ENCODE measurements around the gene ANKFY1.
"Not testable (repeated sequence)": the region's sequence is repeated elsewhere in the genome, so short reads cannot be mapped to it uniquely, and the experiment has no call there.

The ANKFY1 gene

DNA sequence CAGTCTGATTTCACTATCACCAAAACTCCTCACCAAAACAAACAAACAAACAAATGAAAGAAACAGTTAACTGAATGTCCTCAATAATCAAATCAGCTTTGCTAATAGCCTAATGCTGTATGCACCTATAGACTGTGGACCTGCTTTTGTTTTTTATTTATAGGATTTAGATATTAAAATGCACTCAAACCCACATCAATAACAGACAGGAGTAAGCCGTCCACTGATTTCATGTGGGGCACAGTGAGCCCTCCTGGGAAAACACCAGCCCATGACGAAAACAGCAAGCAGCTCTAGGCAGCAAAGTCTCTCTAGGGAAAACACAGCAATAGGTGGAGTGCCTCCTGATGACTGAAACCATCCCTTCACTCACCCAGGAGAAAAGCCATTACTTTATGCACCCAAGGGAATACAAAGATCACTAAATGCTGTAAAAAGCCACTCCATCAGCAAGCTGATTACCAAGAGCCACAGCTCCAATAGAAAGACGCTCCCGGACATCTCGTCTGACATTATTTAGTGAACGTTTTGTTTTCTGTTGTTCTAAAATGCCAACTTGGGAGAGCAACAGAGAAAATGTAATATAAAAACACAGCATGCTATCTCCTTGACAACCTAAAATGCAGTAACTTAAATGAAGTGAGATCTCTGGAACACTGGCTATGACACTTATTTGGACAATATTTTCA is 47.8 kb downstream of the ANKFY1 start:
- no peak for DNase-seq

DNA sequence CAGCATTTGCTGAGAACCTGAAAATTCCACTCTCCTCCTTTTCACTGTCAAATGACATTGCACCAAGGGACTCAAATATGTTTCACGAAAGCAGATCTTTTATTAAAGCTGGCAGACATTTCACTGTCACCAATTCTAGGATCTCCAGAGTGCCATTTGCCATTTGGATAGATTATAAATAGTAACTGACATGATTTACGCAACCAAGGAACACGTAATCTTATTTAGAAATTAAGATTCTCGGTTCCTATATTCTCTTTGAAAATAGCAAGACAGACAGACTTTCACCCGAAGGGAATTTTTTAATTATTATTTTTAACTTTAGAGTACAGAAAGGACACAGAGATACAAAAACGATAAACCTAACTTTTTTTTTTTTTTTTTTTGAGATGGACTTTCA is 49.6 kb downstream of the ANKFY1 start:
- no peak for DNase-seq

DNA sequence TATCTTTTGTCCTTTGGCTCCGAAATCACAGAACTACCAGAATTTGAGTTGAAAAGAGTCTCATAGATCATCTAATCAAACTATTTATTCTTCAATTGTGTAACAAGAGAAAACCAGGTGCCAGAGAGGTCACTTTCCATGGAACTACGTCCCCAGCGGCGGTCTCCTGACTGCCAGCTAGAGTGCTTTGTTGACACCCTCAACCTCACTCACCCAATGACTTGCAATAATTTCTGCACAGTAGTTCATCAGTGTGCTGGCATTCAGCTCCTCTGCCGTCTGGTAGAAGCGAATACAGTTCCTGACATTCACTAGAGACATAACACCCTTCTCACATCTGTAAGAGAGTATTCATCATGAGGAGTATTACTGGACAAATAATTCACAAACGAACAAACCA is 54.2 kb downstream of the ANKFY1 start:
- DNase-seq = no peak

DNA sequence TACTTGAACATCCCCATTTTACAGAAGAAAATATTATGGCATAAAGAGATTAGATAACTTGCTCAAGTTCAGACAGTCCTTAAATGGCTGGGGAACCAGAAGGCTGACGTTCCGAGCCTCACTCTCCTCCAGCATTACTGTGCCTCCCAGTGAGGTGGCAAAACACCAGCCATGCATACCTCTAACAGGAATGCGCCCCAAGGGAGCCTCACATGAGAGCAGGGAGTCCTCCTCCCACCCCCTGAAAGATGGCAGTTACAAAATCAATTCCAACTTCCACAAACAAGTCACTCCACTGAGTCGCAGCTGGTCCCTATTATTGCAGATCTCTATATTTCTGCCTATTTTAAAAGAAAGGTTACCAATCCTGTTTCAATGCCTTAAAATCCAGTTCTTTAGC is 55.5 kb downstream of the ANKFY1 start:
- no peak for DNase-seq

DNA sequence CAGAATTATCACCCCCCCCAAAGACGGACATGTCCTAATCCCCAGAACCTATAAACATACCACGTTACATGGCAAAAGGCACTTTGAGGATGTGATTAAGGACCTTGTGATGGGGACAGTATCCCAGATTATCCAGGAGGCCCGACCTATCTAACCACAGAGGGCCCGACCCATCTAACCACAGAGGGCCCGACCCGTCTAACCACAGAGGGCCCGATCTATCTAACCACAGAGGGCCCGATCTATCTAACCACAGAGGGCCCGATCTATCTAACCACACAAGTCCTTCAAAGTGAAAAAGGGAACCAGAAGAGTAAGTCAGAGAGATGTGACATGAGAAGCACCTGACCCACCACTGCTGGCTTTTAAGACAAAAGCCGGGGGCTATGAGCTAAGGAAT is 56.8 kb downstream of the ANKFY1 start:
- no peak for DNase-seq

DNA sequence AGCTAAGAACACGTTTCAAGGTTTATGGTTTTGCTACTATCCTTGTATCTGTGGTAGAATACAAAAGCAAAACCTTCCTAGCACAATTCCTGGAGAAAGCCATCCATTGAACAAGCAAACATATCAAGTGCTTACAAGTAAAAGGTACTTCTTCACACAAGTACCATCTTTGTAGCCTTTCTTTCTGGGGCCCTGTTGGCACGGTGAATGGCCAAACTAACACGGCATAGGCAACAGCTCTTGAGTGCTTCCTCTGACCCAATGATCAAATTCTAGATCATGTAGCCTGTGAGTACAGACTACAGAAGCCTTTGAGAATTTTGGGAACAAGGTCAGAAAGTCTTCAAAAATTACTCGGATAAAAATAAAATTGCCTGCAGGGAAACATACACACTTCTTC is 57.9 kb downstream of the ANKFY1 start:
- DNase-seq = no peak

DNA sequence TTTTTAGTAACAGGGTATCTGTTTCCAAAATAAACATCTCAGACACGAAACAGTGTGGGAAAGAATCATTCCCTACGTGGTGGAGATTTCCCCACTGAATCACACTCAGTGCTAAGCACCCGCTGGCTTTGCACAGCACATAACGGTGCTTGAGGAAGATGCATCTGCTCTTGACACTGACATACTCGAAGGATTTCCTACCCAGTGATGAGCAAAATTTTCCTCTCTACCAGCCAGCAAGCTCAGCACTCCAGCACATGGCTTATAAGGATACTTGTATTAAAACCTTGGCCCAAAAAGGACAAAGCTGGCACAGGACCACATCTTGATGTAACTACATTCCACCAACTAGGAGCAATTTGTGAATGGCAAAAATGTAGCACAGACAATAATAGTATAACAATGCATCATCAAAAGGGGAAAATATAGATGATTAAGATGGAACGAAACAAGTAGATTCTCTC is 59.0 kb downstream of the ANKFY1 start:
- DNase-seq = no peak

DNA sequence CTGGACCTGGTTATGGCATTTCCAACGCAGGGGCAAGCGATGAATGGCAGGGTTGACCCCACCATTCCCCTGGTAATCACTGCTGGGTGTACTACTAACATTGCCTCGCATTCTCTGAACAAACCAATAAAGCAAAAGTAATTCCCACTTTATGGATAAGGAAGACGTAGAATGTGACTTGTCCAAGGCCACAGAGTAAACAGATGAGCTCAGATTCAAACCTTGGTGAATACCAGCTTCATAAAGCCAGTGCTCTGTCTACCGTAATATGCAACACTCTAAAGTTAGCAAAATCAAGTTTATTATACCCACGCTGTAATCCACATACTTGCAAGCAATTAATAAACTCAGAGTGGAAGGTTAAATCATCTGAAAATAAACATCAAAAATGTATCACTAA is 59.6 kb downstream of the ANKFY1 start:
- no peak for DNase-seq

DNA sequence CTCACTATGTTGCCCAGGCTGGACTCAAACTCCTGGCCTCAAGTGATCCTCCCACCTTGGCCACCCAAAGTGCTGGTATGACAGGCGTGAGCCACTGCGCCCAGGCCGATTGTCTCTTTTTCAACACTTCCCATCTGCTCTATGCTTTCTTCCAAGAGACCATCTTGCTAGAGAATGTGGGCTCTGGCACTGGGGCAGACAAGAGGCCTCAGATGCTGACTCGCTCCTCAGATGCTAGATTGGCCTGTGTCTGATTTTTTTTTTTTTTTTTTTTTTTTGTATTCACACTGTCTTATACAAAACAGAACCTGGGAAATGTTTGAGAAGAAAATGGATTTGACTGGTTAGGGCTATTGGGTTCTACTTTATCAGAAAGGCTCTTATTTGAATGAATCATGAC is 62.6 kb downstream of the ANKFY1 start:
- DNase-seq = no peak

DNA sequence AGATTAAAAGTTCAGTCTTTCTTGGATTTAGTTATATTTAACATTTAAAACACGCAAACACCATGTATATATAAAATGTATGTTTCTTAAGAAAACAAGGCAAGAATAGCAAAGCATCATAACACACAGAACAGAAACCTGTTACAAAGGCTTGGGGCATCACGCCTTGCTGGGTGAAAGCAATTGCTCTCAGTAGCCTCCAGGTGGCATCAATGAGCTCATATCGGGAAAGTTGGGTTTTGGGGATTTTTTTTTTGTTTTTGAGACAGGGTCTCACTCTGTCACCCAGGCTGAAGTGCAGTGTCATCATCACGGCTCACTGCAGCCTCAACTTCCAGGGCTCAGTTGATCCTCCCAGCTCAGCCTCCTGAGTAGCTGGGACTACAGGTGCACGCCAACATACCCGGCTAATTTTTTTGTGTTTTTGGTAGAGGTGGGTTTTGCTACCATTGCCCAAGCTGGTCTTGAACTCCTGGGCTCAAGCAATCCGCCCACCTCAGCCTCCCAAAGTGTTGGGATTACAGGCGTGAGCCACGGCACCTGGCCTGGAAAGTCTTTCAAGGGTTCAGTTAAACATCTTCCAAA is 63.9 kb downstream of the ANKFY1 start:
- peak in 1 of 2 experiments; percentile 14 for DNase-seq

DNA sequence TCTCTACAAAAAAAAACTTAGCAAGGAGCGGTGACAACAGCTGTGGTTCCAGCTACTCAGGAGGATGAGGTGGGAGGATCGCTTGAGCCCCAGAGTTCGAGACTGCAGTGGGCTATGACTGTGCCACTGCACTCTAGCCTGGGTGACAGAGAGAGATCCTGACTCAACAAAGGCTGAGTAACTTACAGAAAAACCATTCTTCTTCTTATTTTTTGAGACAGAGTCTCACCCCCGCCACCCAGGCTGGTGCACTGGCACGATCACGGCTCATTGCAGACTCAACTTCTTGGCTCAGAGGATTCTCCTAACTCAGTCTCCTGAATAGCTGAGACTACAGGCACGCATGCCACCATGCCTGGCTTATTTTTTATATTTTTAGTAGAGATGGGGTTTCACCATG is 64.8 kb downstream of the ANKFY1 start:
- no peak for DNase-seq

DNA sequence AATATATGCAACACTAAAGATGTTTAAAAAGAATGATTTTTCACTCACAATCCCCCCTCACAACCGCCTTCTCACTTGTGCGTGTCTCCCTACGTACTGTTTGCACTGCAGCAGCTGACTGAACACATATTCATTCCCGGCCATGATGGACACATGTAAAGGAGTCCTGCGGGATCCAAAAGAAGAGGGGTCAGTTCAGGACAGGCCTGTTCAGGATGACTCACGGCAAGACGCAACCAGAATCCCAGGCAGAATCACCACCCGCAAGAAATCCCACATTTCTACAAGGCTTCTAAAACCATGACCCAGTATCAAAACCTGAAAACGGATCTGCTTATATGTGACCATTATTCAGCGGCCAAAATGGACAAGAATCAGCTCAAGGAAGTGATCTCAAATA is 68.5 kb downstream of the ANKFY1 start:
- no peak for DNase-seq

DNA sequence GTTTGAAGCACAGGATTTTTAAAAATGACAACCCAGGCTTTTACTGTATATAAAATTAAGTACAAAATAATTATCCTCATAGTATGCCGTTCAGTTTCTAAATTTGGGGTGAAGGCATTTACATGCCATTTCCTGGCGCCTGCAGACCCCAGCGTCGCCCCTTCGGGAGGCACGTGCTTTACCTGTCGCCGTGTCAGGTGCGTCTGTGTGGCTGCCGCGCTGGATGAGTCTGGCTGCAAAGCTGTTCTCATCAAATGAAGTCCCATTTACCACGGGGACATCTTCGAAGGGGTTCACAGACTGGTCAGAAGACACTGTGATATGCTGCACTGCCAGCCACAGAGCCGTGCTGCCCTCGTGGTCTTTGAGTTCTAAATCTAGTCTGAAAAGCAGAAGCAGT is 69.0 kb downstream of the ANKFY1 start:
- no peak for DNase-seq

DNA sequence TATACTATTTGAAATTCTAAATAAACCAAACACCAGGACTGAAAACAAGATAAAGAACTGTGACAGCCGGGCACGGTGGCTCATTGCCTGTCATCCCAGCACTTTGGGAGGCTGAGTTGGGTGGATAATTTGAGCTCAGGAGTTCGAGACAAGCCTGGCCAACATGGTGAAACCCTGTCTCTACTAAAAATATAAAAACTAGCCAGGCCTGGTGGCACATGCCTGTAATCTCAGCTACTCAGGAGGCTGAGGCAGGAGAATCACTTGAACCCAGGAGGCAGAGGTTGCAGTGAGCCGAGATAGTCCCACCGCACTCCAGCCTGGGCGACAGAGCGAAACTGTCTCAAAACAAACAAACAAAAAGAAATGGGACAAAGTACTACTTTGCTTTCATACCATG is 73.0 kb downstream of the ANKFY1 start:
- not testable (repeated sequence) for DNase-seq

DNA sequence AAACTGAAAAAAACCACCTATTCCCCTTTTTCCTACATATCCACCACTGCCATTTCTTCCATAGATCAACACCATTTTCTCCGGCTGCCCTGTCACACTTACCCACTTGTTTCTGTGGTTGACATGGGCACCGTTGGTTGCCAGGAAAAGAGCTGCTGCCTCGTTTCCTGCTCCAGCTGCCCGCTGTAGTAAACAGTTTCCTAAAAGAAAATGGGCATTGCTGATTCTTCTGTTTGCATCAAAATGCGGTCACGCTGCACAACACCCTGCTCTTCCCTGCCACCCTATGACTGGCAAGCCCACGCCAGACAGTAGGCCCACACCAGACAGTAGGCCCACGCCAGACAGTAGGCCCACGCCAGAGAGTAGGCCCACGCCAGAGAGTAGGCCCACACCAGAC is 74.5 kb downstream of the ANKFY1 start:
- DNase-seq = no peak

DNA sequence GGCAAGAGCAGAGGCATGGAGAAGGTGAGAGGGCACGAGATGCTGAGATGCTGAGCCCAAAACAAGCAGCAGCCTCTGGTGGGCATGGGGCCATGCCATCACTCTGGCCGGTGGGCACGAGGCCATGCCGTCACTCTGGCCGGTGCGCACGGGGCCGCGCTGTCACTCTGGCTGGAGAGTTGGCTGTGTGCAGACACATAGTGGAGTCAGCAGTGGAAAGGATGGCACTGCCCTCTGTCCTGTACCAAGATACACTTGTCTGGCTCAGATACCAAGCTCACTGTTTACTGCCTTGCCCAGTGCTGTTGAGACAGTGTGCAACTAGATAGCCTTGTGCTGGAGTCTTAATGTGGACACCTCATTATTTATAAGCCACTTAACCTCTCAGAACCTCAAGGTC is 75.7 kb downstream of the ANKFY1 start:
- no peak for DNase-seq

DNA sequence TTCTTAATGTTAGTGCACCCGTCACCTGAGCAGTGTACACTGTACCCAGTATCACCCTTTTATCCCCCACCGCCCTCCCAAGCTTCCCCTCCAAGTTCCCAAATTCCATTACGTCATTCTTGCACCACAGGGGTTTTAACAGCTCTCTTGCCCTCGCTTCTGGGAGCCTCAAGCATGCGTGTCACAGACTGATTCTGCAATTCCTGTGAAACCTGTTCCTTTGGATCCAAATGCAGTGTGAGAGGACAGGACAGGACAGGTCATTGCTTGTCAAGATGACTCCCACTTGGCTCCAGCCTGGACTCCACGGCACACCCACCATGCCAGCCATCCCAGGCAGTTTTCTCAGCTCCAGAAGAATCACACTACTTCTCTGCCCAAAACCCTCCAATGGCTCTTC is 76.7 kb downstream of the ANKFY1 start:
- DNase-seq = no peak

DNA sequence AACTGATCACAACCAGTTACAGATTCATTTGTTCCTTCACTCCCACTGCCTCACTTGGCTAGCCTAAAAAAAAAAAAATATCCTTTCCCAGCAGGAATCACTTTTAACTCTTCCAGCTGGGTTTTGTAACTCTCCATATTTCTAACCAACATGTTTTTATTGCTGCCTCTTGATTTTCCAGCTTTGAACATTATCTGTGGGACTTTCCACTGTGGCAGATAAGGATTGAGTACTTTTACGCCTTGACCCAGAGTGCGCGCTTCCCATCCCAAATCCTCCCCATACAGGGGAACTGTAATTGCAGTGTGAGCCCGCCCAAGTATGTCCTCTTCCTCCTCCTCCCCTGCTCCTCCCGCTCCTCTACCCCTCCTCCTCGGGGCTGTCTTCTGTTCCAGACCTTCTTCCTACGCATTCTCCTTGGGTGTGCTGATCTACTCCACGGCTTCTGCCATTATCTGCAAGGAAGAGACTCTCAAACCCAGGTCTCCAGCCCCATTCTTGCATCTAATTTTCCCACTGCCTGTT is 77.4 kb downstream of the ANKFY1 start:
- DNase-seq = no peak

DNA sequence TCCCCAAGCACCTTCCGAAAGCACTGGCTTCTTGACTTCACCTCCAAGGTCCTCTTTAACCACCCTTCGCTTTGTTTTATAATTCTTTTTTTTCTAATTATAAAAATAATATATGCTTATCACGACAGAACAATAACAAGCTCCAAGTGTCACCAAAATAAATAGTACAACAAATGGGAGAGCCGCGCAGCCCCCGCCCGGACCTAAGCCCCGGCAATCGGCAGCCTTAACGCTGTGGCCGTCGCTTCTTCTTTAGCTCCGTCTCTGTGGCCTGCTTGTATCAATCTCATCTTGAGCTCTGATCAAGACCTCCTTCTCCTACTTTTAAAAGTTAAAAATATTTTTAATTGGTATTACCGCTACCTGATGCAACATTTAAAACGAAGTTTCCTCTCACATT is 78.1 kb downstream of the ANKFY1 start:
- no peak for DNase-seq

DNA sequence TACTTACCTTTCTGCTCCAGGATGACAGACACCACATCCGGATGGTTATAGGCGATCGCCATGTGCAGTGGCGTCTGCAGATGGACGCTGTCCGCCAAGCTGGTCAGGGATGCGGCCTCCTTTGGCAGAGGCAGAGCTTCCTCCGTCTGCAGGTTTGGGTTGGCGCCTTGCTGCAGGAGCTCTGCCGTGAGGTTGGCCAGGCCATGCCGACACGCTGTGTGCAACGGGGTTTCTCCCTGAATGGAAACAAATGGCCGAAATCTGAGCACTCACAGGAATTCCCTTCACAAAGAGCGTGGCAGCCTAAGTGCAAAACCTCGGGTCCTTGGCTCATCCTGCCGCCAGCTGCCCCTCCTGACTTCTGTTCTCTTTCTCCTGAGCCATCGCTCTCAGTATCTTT is 79.0 kb downstream of the ANKFY1 start:
- DNase-seq = no peak

DNA sequence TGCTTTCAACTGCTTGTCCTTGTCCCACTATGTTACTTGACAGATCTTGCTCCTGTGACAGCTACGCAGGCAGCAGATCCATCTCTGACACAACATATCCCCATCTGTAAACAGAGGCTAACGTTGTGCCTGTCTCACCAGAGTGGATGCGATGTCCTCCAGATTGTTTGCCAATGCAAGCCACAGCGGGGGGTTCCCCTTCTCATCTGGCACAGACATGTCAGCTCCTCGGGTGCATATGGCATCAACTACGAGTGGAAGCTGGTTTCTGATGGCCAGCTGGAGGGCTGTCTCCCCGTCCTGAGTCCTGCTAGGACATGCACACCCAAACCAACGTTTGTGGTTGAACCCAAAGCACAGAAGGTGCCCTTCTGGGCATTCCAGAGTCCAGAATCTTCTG is 81.7 kb downstream of the ANKFY1 start:
- DNase-seq = no peak

DNA sequence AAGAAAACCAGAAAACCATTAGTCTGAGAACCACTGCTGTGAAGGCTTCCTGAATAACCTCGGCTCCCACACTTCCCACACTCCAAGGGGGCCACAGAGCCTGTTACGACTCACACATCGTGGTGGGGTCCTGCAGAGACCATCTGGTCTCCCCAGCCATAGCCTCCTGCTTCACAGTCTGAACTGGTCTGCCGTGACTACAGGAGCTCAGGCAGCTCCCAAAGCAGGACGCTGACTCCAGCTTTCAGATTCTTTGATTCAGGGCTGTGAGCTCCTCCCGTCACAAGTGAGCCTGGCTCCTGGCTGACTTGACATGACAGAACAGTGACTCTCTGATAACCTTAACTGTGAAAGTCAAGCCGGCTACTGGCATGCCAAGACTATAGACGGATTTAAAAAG is 83.0 kb downstream of the ANKFY1 start:
- DNase-seq = no peak

DNA sequence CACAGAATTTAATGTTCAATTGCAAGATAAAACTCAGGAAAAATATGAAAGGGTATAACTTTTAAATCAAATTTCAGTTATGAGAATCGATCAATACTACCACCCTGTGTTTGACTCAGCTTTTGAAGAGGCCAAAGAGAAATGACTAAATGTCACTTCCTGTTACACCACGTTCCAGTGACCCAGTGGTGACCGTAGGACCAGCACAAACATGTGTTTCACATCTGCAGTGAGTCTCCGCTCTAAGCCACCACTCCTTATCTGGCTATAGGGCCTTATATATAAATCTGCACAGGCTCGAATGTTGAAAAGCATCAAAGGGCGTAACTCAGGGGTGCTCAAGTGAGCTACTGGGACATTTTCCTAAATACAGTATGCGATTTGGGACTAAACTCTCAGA is 84.7 kb downstream of the ANKFY1 start:
- DNase-seq = no peak

DNA sequence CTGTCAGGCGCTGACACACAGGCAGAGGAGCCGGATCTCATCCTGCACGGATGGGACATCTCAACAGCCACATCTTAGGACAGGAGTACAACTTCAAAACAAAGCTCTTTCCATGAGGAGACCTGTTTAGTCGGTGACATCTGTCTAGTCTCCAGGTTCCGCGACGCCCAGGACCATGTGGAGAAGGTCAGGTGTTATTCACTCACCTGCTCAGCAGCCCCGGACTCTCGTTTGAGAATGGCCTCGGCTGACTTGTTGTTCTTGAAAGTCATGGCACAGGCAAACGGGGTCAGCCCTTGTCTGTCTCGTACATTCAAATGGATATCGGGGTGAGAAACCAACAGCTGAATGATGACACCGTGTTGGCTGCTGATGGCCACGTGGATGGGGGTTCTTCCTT is 85.1 kb downstream of the ANKFY1 start:
- DNase-seq = no peak

DNA sequence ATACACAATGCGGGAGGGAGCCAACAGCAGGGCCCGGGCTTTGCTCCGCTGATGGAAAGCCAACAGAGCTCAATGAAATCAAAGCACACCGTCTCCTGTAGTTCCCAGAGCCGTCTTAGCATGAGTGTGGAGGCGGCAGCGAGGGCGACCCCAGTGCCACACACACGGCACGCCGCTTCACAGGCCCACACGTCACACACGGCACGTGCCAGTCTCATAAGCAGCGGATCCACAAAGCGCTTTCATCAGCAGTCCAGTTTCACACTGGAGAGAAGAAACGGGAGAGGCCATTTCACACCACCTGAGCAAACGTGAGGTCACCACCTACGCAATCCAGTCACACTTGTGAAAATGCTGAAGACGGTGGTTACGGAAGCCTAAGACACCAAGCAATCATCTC is 86.0 kb downstream of the ANKFY1 start:
- no peak for DNase-seq
